NK-92 treated with Interleukin-12 subunit alpha and Interleukin-12 subunit beta, amount 100 ng/mL, for 24 hours (cell line): ENCODE data around the gene AHNAK2.
"Not testable (repeated sequence)": the region's sequence is repeated elsewhere in the genome, so short reads cannot be mapped to it uniquely, and the experiment has no call there.

ENCODE experiments used
- DNase-seq: peaks from one replicate; lab custom pipeline; 2025; lab: John Stamatoyannopoulos, UW

The AHNAK2 gene

GRCh38 chr14:104897330-104898194 is 80.6 kb downstream of the AHNAK2 start:
- no peak for DNase-seq

- no peak for DNase-seq
Measured at GRCh38 chr14:104895786-104896661, 82.2 kb downstream of the AHNAK2 start.

GRCh38 chr14:104895207-104895785 is 82.9 kb downstream of the AHNAK2 start:
- DNase-seq = no peak

- no peak for DNase-seq
Measured at GRCh38 chr14:104894331-104895206, 83.6 kb downstream of the AHNAK2 start.

GRCh38 chr14:104893435-104894207 is 84.6 kb downstream of the AHNAK2 start:
- DNase-seq = no peak

- no peak for DNase-seq
Measured at GRCh38 chr14:104892531-104893434, 85.4 kb downstream of the AHNAK2 start.

GRCh38 chr14:104891664-104892530 is 86.3 kb downstream of the AHNAK2 start:
- DNase-seq = no peak

GRCh38 chr14:104891121-104891551 is 87.0 kb downstream of the AHNAK2 start:
- DNase-seq = no peak

- DNase-seq = not testable (repeated sequence)
Measured at GRCh38 chr14:104890292-104890691, 87.9 kb downstream of the AHNAK2 start.

GRCh38 chr14:104889375-104889757 is 88.8 kb downstream of the AHNAK2 start:
- no peak for DNase-seq

- no peak for DNase-seq
Measured at GRCh38 chr14:104888489-104889374, 89.4 kb downstream of the AHNAK2 start.

- no peak for DNase-seq
Measured at GRCh38 chr14:104887623-104888488, 90.3 kb downstream of the AHNAK2 start.
